Endothelial cell (in vitro differentiated cells): ENCODE measurements around the gene RAD51D. TPM values are rescaled to one million over a fixed set of nuclear protein-coding genes. Genes with fewer than 3 reads are reported as not detected.
"Not testable (repeated sequence)": the region's sequence is repeated elsewhere in the genome, so short reads cannot be mapped to it uniquely, and the experiment has no call there.

Source experiments
- DNase-seq: peaks from one replicate; pipeline ENCODE4 v3.0.0; 2021; ENCODE audit warnings: low spot score
- H3K27ac Mint-ChIP-seq: one replicate; pipeline ENCODE4 v1.8.0; 2021; ENCODE audit warnings: mixed read lengths, inconsistent platforms; ENCODE audit not compliant: unreplicated experiment
- H3K27me3 Mint-ChIP-seq: one replicate; pipeline ENCODE4 v1.8.0; 2021; ENCODE audit warnings: mild to moderate bottlenecking, moderate library complexity, mixed read lengths, inconsistent platforms; ENCODE audit not compliant: unreplicated experiment
- H3K36me3 Mint-ChIP-seq: one replicate; pipeline ENCODE4 v1.8.0; 2021; ENCODE audit warnings: mild to moderate bottlenecking, low read depth, mixed read lengths, inconsistent platforms; ENCODE audit not compliant: unreplicated experiment
- H3K4me1 Mint-ChIP-seq: one replicate; pipeline ENCODE4 v1.8.0; 2021; ENCODE audit warnings: mild to moderate bottlenecking, mixed read lengths, inconsistent platforms; ENCODE audit not compliant: unreplicated experiment
- H3K4me3 Mint-ChIP-seq: one replicate; pipeline ENCODE4 v1.8.0; 2021; ENCODE audit warnings: mild to moderate bottlenecking, mixed read lengths, inconsistent platforms; ENCODE audit not compliant: unreplicated experiment
- H3K9me3 Mint-ChIP-seq: one replicate; pipeline ENCODE4 v1.8.0; 2021; ENCODE audit warnings: mixed read lengths, inconsistent platforms; ENCODE audit not compliant: unreplicated experiment
- total RNA-seq: library from RNA; stranded (reverse); fragmentation: NEBNext Ultra II Directional; extraction: Animal tissue kit (Norgen Biotek cat#: 25700); gene quantifications from one replicate; pipeline ENCODE4 v1.2.1, GENCODE V29; 2021; ENCODE audit not compliant: unreplicated experiment
- TF ChIP-seq, protein P1 (sequence below): fragments of 200-600 bp; sonication (generic); IDR thresholded peaks from one replicate; pipeline ENCODE4 v1.5.0; 2021; ENCODE audit warnings: antibody characterized with exemption; ENCODE audit not compliant: unreplicated experiment

RAD51D gene
- total RNA-seq, 1 donor from 2014 or later: 16.3 TPM

DNA sequence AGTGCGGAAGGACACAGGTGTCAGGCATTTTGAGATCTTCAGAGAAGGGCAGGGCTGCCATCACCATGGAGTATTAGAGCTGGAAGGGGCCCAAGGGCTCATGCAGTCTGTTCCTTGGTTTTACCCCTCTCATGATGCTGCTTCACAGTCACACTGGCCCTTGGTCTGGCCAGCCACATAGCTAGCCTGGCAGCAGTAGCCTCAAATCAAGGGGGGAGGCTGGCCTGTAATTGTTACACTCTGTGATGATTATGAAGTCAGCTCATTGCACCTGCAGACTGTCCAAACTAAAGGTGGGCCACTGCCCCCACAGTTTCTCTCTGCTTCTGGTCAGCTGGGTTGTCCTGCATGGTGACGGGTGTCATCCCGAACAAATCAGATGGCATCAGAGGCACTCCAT lies 1.7 kb upstream of the RAD51D start, which contains the start of gene FNDC8:
TSS of gene FNDC8 (plus strand) at position 301 of the 400 bp plus-strand sequence. CDS start at position 380, 79 bp downstream.
- H3K36me3 Mint-ChIP-seq: no peaks in the 10 kb centered on the region
- no peaks in the 10 kb centered on the region for H3K27me3 Mint-ChIP-seq
- no peak within 1 kb of the TSS for H3K4me3 Mint-ChIP-seq
- no peak for DNase-seq
- TF ChIP-seq, protein P1, sequence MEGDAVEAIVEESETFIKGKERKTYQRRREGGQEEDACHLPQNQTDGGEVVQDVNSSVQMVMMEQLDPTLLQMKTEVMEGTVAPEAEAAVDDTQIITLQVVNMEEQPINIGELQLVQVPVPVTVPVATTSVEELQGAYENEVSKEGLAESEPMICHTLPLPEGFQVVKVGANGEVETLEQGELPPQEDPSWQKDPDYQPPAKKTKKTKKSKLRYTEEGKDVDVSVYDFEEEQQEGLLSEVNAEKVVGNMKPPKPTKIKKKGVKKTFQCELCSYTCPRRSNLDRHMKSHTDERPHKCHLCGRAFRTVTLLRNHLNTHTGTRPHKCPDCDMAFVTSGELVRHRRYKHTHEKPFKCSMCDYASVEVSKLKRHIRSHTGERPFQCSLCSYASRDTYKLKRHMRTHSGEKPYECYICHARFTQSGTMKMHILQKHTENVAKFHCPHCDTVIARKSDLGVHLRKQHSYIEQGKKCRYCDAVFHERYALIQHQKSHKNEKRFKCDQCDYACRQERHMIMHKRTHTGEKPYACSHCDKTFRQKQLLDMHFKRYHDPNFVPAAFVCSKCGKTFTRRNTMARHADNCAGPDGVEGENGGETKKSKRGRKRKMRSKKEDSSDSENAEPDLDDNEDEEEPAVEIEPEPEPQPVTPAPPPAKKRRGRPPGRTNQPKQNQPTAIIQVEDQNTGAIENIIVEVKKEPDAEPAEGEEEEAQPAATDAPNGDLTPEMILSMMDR: no peak
- H3K27ac Mint-ChIP-seq: no peak within 1 kb of the TSS
- H3K9me3 Mint-ChIP-seq: no peaks in the 10 kb centered on the region
- H3K4me1 Mint-ChIP-seq: peaks cover 3% of the 10 kb centered on the region

DNA sequence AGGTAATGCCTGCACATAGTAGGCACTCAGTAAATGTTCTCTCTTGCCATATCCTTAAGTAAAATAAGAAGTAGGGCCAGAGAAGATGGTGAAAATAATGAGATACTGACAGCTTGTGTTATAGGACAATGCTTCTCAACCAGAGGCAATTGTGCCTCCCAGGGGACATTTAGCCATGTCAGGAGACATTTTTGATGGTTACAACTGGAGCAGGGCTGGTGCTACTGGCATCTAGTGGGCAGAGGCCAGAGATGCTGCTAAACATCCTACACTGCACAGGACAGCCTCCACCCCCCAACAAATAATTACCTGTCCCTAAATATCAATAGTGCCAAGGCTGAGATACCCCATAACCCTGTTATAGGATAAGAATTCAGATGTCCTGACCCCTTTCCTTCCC lies 1.7 kb downstream of the RAD51D start:
- TF ChIP-seq, protein P1: no peak
- Mint-ChIP-seq H3K9me3 (no peaks in the 10 kb centered on the region), H3K36me3 (peaks cover 3% of the 10 kb centered on the region), H3K4me3 (no peak overlapping the region), H3K4me1 (peaks cover 5% of the 10 kb centered on the region), H3K27ac (no peak overlapping the region), H3K27me3 (no peaks in the 10 kb centered on the region)
- DNase-seq: no peak

DNA sequence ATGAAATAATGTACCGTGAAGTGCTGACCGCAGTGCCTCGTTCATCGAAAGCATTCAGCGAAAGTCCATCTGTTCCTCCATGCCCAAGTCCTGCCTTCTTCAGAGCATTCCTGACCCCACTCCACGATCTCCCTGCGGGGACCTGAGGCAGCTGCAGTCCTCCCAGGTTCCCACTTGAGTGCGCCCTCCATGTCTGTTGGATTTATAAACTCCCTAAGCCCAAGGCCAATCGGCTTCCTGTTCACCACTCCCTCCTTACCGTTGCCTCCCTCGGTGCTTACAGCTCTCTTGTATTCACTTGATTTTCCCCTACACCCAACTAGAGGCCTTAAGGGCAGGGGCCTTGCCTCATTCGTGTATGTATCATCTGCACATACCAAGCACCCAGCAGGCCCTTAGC lies 2.8 kb downstream of the RAD51D start:
- H3K9me3 Mint-ChIP-seq: no peaks in the 10 kb centered on the region
- H3K4me3 Mint-ChIP-seq: no peak overlapping the region
- TF ChIP-seq, protein P1: no peak

DNA sequence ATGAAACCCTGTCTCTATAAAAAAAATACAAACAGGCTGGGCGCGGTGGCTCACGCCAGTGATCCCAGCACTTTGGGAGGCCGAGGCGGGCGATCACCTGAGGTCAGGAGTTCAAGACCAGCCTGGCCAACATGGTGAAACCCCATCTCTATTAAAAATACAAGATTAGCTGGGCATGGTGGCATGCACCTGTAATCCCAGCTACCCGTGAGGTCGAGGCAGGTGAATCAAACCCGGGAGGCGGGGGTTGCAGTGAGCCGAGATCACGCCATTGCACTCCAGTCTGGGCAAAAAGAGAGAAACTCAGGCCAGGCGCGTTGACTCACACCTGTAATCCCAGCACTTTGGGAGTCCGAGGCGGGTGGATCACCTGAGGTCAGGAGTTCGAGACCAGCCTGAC lies 8.9 kb downstream of the RAD51D start:
- H3K36me3 Mint-ChIP-seq: peaks cover 11% of the 10 kb centered on the region
- H3K9me3 Mint-ChIP-seq, H3K4me1 Mint-ChIP-seq, H3K27me3 Mint-ChIP-seq, DNase-seq, H3K4me3 Mint-ChIP-seq, H3K27ac Mint-ChIP-seq: not testable (repeated sequence)

More for the DNA sequence above, 2.8 kb downstream of the RAD51D start:
- Mint-ChIP-seq H3K27ac (no peak overlapping the region), H3K36me3 (peaks cover 3% of the 10 kb centered on the region), H3K4me1 (peaks cover 5% of the 10 kb centered on the region), H3K27me3 (no peaks in the 10 kb centered on the region)
- no peak for DNase-seq

DNA sequence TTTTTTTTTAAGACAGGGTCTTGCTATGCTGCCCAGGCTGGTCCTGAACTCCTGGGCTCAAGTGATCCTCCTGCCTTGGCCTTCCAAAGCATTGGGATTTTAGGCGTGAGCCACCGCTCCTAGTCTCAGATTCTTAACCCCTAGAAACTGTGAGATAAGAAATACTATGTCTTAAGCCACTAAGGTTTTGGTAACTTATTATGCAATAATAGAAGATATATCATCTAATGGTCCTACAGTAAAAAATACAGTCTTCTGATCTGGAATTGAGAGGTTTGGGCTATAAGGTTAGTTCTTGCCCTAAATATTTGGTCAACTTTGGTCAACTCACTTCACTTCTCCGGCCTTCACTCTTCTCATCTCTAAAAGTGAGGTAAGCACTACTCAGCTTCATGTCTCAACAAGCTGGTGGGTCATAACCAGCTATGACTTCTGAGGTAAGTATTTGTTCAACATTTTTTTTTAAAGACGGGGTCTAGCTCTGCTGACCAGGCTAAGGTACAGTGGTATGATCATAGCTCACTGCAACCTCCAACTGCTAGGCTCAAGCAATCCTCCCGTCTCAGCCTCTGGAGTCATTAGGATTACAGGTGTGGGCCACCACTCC lies 14.7 kb downstream of the RAD51D start:
- Mint-ChIP-seq H3K4me3 (no peak overlapping the region), H3K36me3 (peaks cover 29% of the 10 kb centered on the region), H3K27me3 (no peaks in the 10 kb centered on the region), H3K9me3 (no peaks in the 10 kb centered on the region), H3K27ac (no peak overlapping the region), H3K4me1 (no peaks in the 10 kb centered on the region)
- TF ChIP-seq, protein P1: no peak
- no peak for DNase-seq
